GM20000 (cell line): ENCODE results near the gene PLEKHF1.
A peak's percentile ranks its signal among the peaks of the same experiment; 100 is the strongest.

Experiments used
- DNase-seq: peaks from one replicate; pipeline ENCODE4 v3.0.0; 2012; ENCODE audit warnings: low spot score
- TF ChIP-seq, protein P1 (sequence below): IDR thresholded peaks from 2 replicates; pipeline ENCODE4 v1.5.1; 2012; ENCODE audit warnings: mild to moderate bottlenecking, control low read depth; ENCODE audit errors: extremely low read depth, missing control alignments

The PLEKHF1 gene

GRCh38 chr19:29699861-29700260 lies 34.6 kb downstream of the PLEKHF1 start:
- DNase-seq: no peak
- TF ChIP-seq, protein P1, sequence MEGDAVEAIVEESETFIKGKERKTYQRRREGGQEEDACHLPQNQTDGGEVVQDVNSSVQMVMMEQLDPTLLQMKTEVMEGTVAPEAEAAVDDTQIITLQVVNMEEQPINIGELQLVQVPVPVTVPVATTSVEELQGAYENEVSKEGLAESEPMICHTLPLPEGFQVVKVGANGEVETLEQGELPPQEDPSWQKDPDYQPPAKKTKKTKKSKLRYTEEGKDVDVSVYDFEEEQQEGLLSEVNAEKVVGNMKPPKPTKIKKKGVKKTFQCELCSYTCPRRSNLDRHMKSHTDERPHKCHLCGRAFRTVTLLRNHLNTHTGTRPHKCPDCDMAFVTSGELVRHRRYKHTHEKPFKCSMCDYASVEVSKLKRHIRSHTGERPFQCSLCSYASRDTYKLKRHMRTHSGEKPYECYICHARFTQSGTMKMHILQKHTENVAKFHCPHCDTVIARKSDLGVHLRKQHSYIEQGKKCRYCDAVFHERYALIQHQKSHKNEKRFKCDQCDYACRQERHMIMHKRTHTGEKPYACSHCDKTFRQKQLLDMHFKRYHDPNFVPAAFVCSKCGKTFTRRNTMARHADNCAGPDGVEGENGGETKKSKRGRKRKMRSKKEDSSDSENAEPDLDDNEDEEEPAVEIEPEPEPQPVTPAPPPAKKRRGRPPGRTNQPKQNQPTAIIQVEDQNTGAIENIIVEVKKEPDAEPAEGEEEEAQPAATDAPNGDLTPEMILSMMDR: no peak

DNA sequence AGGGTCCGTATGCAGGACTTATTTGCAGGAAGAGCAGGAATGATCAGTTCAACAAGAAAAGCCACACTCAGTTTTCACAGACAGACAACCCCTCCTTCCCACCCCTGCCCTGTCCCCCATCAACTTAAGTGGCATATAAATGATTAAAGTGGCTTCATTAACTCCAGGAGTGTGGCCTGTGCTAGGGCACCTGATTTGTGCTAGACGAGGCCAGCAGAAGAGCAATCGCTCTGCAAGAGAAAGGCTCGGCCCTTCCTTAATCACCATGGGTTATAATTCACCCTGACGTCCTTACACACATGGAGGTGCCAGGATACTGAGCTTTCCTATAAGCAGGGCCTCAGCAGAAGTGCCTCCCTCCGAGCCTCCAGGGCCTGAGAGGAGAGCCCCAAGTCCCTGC lies 35.2 kb downstream of the PLEKHF1 start:
- no peak for DNase-seq
- TF ChIP-seq, protein P1: no peak

GRCh38 chr19:29702161-29702962 lies 37.1 kb downstream of the PLEKHF1 start:
- TF ChIP-seq, protein P1: no peak
- DNase-seq: no peak

DNA sequence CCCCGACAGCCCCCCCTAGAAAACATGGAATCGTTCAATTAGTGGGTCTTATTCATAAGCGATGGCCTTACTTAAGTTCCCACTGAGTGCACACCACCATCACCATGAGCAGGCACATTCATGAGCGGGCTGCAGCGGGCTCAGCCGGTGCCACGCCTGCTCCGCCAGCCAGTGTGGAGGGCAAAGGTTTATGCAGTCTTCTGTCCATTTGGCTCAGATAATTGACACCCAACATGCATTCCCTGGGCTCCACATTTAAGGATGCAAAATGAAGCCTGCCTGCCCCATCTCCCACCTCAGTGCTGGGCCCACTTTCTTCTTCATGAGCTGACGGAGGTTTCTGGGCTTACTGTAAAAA lies 37.7 kb downstream of the PLEKHF1 start:
- DNase-seq: no peak
- TF ChIP-seq, protein P1: no peak

GRCh38 chr19:29704562-29705558 lies 39.6 kb downstream of the PLEKHF1 start:
- TF ChIP-seq, protein P1: no peak
- DNase-seq: peak; percentile 65

GRCh38 chr19:29705706-29706105 lies 40.4 kb downstream of the PLEKHF1 start:
- DNase-seq: no peak
- TF ChIP-seq, protein P1: no peak

- no peak for DNase-seq
- TF ChIP-seq, protein P1: no peak
Measured at GRCh38 chr19:29706635-29707034, 41.4 kb downstream of the PLEKHF1 start.
